H1 (cell line): ENCODE data around the gene GLS. TPM values are rescaled to one million over a fixed set of nuclear protein-coding genes. Genes with fewer than 3 reads are reported as not detected.

Experiments
- JUN ChIP-seq: IDR thresholded peaks from 2 replicates; pipeline ENCODE4 v1.6.1; 2011; ENCODE audit warnings: low read depth, mild to moderate bottlenecking, improper control_type of control experiment, low read length
- YY1 ChIP-seq: IDR thresholded peaks from 2 replicates; pipeline ENCODE4 v1.6.1; 2011; ENCODE audit warnings: low read depth, mild to moderate bottlenecking, low read length
- polyA plus RNA-seq, 7 experiments: library from polyadenylated mRNA; depleted of rRNA in 3 of 7; stranded (reverse) in 5 of 7; unstranded in 2 of 7; fragments of >200 nt in 5 of 7; fragments of 200-250 nt in 2 of 7; gene quantifications; 1 replicate in 5 of 7; 2 replicates in 1 of 7; 4 replicates in 1 of 7; pipeline versions ENCODE4 v1.2.1 to v1.2.3, GENCODE V29; 2011 to 2013; ENCODE audit warnings: missing spikeins in 2 of 7, mixed read lengths in 2 of 7
- total RNA-seq: library from RNA; stranded (reverse); fragmentation: NEBNext Ultra II Directional; extraction: Animal tissue kit (Norgen Biotek cat#: 25700); gene quantifications from 2 replicates; pipeline ENCODE4 v1.2.1, GENCODE V29; 2021
- TF ChIP-seq, protein P1 (sequence below): IDR thresholded peaks from 2 replicates; pipeline ENCODE4 v1.6.1; 2012; ENCODE audit warnings: inconsistent platforms

GLS gene
- total and polyA plus RNA-seq, 2 of the 8 experiments (the other 6 are each of a cell fraction or from before 2014, with no cell fraction given) = 15.7 to 89.8 TPM

DNA sequence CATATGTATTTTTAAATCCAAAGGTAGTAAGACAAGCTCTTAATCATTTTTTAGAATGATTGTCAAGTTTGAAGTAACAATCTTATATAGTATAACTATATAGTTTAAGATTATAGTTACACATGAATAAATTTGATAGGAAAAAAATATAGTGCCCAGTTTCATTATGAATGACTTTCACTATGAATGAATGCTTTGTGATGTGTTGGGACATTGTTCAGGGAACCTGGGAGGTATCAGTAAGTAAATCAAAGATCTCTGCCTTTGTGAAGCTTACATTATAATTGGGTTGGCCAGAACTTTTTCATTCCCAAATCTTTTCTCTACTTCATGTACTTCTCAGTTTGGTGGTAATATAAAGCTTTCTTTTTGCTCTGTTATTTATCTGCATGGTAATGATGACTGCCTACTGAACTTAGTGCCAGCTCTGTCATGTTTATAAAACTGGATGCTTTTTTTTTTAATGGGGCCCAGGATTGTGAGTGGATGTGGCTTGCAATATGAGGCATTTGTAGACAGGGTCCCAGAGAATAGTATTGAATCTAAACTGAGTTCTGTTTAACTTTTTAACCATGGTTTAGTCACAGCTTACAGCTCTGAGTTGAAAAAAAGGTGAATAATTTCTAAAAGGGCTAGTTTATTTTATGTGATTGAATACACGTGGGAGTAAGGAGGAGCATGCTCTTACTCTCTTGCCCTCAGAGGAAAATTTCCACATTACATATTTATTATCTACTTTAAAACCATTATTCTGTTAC, 23.3 kb downstream of the GLS start (continued):
- TF ChIP-seq, protein P1, sequence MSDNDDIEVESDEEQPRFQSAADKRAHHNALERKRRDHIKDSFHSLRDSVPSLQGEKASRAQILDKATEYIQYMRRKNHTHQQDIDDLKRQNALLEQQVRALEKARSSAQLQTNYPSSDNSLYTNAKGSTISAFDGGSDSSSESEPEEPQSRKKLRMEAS = no peak
- TF ChIP-seq YY1 (no peak), JUN (no peak)
